ENCODE data around the gene DCTN3.

DCTN3 gene

DNA sequence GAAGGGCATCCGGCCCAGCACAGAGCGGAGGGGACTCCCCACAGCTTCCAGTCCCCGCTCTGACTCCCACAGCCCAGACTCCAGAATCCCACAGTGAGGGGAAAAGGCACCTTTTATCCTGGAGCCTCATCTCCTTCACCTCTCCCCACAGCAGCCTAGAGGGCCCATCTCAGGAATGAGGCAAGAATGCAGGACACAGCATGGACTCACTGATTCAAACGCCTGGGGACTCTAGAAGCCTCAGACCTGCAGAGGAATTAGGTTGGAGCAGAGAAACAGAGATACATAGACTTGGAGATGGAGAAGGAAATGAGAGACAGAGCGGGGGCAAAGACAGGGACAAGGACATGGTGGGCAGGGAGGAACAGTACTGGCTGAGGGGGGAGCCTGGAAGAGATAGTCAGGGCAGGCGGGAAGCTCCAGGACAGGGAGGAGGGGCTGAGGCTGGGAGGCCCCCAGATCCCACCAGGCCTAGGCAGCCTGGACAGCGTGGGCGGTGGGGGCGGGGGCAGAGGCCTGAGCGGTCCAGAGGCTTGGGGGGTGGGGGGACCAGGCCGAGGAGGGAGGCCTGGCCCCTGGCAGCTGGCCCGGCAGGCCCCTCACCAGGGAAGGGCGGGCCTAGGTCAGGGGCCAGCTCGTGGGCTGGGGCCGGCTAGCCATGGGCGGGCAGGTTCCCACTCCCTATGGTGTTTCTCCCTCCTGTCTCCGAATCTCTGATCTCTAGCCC is 46.5 kb downstream of the DCTN3 start:
- DNase-seq (ENCODE audit: low read depth in 2 of 2): no peak

DNA sequence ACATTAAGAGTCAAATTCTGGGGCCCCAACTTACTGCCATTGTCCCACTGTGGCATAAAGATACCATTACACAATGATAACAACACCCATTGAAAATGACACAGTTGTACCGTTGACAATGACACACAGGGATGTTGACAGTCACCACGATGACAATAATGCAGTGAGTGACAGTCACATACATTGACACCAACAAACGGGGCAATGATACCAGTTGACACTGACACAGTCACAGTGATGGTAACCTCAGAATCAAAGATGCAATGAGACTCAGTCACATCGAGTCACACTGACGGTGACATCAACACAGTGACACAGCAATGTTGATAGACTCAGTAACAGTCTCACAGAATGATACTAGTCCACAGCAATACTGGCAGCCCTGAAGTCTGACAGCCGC is 47.7 kb downstream of the DCTN3 start:
- no peak for DNase-seq (ENCODE audit: low read depth in 2 of 2)

DNA sequence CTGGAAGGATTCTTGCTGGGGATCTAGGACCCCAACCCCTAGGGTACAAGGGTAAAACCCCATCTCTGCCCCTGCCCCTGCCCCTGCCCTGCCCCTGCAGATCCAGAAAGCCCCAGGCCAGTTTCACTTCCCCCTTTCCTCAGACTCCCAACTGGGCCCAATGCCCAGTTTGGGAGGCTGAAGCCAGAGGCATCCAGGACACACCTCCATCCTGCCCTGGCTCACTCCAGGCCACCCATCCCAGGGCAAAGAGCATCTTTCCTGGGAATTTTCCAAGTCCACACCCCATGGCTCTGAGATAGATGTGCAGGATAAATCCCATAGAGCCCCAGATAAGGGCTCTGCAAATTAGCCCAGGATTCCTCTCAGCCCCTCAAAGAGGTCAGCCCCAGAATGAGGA is 48.2 kb downstream of the DCTN3 start:
- DNase-seq (ENCODE audit: low read depth in 2 of 2): no peak

DNA sequence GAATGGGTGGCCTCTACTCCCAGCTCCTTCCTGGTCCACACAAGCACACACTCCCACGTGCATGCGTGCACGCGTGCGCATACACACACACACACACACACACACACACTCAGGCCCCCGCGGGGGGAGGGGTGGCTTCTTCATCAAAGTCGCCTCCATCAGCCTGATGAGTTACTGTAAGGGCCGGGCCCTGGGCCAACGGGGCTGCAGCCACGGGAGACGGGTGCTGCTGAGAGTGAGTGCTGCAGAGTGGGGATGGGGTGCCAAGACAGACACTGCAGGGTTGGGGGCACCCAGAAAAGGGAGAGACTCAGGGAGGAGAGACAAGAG is 48.8 kb downstream of the DCTN3 start:
- DNase-seq (ENCODE audit: low read depth in 2 of 2): no peak

DNA sequence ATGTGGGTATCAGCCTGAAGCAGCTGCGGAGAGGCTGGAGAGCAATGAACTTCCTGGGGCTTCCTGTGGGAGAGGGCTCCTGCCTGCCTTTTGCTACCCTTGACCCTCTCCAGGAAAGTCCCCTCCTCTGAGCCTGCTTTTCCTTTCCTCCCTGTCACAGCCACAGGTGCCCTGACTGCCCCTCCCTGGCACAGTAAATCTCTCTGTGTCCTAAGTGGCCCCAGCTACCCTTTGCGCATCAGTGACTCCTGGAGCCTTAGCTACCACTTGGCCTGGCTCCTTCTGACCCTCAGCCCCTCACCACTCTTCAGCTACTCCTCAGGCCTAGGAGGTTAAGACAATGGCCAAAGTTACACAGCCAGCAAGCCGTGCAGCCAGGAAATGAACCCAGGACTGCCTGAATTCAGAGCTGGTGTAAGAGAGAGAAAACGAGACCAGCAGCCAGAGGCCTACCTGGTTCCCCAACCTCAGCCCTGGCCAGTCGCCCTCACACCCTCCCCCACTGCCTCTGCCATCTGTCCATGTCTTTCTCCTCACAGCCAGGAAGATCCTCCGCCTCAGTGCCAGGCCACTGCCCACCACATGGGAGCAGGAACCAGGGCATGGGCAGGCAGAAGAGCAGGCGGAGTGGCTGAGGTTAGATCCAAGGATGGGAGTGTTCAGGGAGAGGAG is 49.4 kb downstream of the DCTN3 start:
- DNase-seq (ENCODE audit: low read depth in 2 of 2): no peak

DNA sequence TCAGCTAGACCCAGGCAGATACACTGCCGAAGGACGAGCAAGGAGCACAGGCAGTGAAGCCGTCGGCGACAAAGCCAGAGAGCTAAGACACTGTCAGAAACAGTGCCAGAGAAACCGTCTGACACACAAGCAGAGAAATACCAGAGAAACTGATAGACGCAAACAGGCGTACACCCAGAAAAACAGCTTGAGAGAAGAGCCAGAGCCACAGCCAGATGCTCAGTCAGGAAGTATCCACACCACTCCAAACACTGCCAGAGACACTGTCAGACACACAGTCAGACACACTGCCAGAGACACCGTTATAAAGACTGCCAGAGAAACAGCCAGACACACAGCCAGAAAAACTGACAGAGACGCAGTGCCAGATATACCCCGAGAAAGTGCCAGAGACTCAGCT is 49.9 kb downstream of the DCTN3 start:
- DNase-seq (ENCODE audit: low read depth in 2 of 2): no peak

DNA sequence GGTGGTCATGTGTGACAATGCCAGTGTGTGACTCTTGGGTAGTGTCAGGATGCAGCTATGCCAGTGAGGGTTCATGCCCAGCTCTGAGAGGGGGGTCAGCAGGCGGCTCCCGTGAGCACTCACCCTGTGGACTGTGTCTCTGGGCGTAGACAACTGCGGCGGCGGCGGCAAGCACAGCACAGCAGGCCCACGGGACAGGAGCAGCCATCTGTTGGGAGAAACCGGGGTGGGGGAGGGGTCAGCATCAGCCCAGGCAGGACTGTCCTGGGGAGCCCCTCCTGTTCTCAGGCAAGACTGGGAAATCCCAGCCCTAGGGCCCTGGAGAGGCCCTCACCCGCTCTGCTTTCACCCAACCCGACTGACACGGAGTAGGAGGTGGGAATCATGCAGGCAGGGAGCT is 51.5 kb downstream of the DCTN3 start:
- no peak for DNase-seq (ENCODE audit: low read depth in 2 of 2)

DNA sequence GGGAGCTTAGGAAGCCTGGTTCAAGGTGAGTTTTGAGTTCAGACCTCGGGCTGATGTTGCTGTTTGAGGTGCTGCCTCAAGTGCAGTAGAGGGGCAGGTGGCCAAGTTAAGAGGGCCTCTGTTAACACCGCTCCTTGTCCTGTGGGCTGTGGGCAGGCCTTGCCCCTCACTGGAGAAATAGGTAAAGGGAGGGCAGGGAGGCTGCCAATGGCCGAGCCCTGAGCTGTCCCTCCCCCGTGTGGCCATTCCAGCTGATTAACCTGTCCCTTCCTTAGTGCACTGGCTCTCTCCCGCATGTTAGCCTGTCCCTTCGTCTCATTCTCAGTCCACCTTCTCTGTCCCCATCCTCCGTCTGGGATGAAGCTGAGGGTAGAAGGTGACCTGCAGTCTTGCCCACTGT is 52.2 kb downstream of the DCTN3 start:
- DNase-seq (ENCODE audit: low read depth in 2 of 2): no peak

DNA sequence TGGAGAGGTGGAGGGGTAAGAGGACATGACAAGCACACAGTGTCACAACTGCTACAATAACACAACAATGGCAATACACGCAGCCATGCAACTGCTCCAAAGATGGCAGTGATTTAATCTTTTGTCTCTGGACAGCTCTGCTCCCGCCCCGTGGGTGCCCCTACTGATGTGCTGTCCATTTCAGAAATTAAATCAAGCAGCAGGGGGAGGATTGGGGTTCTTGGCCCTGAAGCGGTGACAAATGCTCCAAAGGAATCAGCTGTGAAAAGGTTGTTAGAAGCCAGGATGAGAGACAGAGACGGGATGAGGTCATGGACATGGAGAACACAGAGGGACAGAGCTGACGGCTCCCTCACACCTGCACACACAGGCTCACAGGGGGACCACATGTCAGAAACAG is 53.3 kb downstream of the DCTN3 start:
- DNase-seq (ENCODE audit: low read depth in 2 of 2): no peak

DNA sequence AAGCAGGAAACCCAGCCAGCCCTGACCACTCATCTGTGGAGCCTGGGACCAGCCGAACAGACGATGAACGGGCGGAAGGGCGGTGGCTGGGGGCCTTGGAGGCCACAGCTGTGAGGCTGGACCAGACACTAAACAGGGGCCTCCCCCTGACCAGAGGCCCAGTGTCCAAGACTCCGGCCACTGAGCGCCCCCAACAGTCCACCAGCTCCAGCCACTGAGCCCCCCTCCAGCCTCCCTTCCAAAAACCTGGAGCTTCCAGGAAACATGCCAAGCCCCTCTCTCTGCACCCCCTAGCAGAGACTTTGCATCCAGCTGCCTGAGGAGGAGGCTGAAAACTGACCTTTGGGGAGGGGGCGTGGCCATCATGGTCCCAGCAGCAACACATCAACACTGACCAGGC is 54.0 kb downstream of the DCTN3 start:
- DNase-seq (ENCODE audit: low read depth in 2 of 2): no peak

DNA sequence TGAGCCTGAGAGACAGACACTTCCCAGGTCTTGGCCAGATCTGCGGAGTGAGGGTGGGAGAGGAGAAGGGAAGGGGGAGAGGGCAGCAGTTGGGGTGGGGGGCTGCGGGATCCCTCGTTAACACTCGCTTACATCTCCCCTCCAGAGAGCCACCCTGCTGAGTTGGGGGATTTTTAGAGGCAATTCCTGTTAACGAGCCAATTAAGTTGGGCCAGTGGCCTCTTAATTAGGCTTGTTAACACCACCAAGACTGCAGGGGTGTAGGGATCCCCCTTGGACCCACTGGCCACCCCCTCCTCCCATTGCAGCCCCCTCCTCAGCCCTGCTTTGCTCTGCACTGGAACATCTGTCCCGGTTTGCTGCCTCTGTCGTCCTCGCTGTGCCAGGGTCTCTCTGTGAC is 54.4 kb downstream of the DCTN3 start:
- DNase-seq (ENCODE audit: low read depth in 2 of 2): no peak

DNA sequence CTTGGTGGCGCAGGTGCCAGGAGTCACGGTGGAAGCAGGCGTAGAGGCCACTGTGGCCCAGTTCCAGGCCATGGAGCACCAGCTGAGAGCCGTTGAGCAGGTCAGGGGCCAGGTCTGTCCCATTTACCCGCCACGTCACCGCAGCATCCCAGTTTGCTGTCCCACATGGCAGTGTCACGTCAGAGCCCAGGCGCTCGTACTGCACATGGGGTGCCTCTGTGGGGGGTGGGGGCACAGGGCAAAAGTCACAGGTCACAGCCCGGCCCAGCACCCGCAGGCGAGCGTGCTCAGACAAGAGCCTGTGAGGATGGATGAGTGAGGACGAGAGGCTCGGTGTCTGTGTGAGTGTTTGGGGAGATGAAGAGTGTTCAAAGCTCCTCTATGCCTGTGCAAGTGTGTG is 55.7 kb downstream of the DCTN3 start:
- no peak for DNase-seq (ENCODE audit: low read depth in 2 of 2)

All from stimulated activated CD4-positive, alpha-beta T cell treated with anti-CD3 and anti-CD28 coated beads, Interleukin-1b, Interleukin-23, amount 100 ng/mL, for 1 hour (primary cell).